ENCODE data around the gene ZNF552. TPM values are rescaled to one million over a fixed set of nuclear protein-coding genes. Genes with fewer than 3 reads are reported as not detected.
A peak's percentile ranks its signal among the peaks of the same experiment; 100 is the strongest.

ZNF552 gene
- total and polyA plus RNA-seq, 2 of the 13 experiments (the other 11 are each of a cell fraction or from before 2014, with no cell fraction given), result 8.1 to 16.6 TPM

DNA sequence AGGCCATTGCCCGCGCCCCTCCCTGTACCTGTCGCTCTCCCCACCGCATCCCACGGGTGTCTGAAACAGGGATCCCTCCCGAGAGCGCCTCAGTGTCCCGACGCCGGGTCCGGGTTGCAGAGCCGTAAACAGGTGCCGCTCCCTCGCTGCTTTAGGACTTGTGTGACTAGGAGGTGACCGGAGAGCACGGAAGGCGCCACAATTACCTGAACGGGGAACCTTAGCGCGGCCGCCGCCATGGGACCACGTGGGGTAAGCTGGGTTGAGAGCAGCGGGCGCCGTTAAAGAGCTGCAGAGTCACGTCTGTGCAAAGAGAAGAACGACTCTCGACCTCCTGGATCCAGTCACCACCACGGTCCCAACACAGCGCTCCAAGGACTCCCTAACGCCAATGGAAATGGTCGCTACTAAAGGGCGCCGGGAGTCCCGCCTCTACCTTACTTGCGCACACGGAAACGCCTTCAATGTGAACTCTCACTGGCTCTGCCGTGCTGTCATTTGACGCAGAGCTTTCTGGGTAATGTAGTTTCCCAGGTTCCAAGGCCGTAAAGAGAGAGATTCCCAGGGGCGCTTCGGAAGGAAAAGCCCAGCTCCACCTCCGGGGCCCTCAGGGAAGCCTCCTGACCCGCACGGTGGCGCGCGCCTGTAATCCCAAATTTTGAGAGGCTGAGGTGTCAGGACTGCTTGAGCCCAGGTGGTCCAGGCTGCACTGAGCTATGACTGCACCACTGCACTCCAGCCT is at the start of gene ZNF552 (continued):
- TF ChIP-seq MXD1 (CRISPR knock-in tag; IDR thresholded peaks at IDR 0.05) (peak; percentile 34; the same call in 1 of the 2 replicates), SALL2 (CRISPR knock-in tag; IDR thresholded peaks at IDR 0.05) (no peak; the same call in 1 of the 2 replicates), ZBTB42 (CRISPR knock-in tag; IDR thresholded peaks at IDR 0.05) (no peak), ATAD3A (CRISPR knock-in tag; IDR thresholded peaks at IDR 0.05) (no peak), TMF1 (CRISPR knock-in tag; IDR thresholded peaks at IDR 0.05; ENCODE audit: low read depth) (no peak), ZNF720 (CRISPR knock-in tag; IDR thresholded peaks at IDR 0.05) (no peak), ETV5 (CRISPR knock-in tag; IDR thresholded peaks at IDR 0.05; ENCODE audit: borderline replicate concordance) (no peak; the same call in 1 of the 2 replicates), ZNF253 (CRISPR knock-in tag; IDR thresholded peaks at IDR 0.05; ENCODE audit: borderline replicate concordance) (no peak), MTF1 (CRISPR knock-in tag; IDR thresholded peaks at IDR 0.05) (no peak), ZNF816 (CRISPR knock-in tag; IDR thresholded peaks at IDR 0.05; ENCODE audit: borderline replicate concordance) (no peak), ZNF296 (CRISPR knock-in tag; conservative IDR thresholded peaks at IDR 0.05) (no peak), RNF2 (conservative IDR thresholded peaks at IDR 0.05; ENCODE audit: low read depth) (no peak), WIZ (CRISPR knock-in tag; IDR thresholded peaks at IDR 0.05) (no peak), NR2F2 (IDR thresholded peaks at IDR 0.05; ENCODE audit: borderline replicate concordance, low read depth) (no peak), ZNF614 (CRISPR knock-in tag; IDR thresholded peaks at IDR 0.05; ENCODE audit: borderline replicate concordance) (no peak), YEATS4 (CRISPR knock-in tag; IDR thresholded peaks at IDR 0.05; ENCODE audit: borderline replicate concordance) (peak; percentile 62; the same call in 1 of the 2 replicates), POLR2A (IDR thresholded peaks at IDR 0.05; ENCODE audit: insufficient read depth in 1 of 2, low read depth in 2 of 2, low read length in 2 of 2) (peak; percentile 96 to 97), ZBTB8A (CRISPR knock-in tag; IDR thresholded peaks at IDR 0.05; ENCODE audit: borderline replicate concordance, low read depth) (no peak), RARA (CRISPR knock-in tag; IDR thresholded peaks at IDR 0.05) (no peak), ZNF263 (CRISPR knock-in tag; IDR thresholded peaks at IDR 0.05) (no peak; the same call in 1 of the 2 replicates), RBM22 (optimal IDR thresholded peaks at IDR 0.05; ENCODE audit: low read length) (no peak), ZNF792 (CRISPR knock-in tag; IDR thresholded peaks at IDR 0.05) (peak; percentile 27; the same call in 1 of the 2 replicates)
- TF ChIP-seq, protein P1, sequence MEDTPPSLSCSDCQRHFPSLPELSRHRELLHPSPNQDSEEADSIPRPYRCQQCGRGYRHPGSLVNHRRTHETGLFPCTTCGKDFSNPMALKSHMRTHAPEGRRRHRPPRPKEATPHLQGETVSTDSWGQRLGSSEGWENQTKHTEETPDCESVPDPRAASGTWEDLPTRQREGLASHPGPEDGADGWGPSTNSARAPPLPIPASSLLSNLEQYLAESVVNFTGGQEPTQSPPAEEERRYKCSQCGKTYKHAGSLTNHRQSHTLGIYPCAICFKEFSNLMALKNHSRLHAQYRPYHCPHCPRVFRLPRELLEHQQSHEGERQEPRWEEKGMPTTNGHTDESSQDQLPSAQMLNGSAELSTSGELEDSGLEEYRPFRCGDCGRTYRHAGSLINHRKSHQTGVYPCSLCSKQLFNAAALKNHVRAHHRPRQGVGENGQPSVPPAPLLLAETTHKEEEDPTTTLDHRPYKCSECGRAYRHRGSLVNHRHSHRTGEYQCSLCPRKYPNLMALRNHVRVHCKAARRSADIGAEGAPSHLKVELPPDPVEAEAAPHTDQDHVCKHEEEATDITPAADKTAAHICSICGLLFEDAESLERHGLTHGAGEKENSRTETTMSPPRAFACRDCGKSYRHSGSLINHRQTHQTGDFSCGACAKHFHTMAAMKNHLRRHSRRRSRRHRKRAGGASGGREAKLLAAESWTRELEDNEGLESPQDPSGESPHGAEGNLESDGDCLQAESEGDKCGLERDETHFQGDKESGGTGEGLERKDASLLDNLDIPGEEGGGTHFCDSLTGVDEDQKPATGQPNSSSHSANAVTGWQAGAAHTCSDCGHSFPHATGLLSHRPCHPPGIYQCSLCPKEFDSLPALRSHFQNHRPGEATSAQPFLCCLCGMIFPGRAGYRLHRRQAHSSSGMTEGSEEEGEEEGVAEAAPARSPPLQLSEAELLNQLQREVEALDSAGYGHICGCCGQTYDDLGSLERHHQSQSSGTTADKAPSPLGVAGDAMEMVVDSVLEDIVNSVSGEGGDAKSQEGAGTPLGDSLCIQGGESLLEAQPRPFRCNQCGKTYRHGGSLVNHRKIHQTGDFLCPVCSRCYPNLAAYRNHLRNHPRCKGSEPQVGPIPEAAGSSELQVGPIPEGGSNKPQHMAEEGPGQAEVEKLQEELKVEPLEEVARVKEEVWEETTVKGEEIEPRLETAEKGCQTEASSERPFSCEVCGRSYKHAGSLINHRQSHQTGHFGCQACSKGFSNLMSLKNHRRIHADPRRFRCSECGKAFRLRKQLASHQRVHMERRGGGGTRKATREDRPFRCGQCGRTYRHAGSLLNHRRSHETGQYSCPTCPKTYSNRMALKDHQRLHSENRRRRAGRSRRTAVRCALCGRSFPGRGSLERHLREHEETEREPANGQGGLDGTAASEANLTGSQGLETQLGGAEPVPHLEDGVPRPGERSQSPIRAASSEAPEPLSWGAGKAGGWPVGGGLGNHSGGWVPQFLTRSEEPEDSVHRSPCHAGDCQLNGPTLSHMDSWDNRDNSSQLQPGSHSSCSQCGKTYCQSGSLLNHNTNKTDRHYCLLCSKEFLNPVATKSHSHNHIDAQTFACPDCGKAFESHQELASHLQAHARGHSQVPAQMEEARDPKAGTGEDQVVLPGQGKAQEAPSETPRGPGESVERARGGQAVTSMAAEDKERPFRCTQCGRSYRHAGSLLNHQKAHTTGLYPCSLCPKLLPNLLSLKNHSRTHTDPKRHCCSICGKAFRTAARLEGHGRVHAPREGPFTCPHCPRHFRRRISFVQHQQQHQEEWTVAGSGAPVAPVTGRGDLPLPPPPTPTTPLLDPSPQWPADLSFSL (CRISPR knock-in tag; IDR thresholded peaks at IDR 0.05), result no peak
